NCI-H2107 treated with DMSO at 0.1 percent for 48 hours (cell line): ENCODE results near the gene PGA5.
"Not testable (repeated sequence)": the region's sequence is repeated elsewhere in the genome, so short reads cannot be mapped to it uniquely, and the experiment has no call there.

Experiments
- DNase-seq: peaks from one replicate; lab custom pipeline; 2025; ENCODE audit not compliant: unreplicated experiment; lab: John Stamatoyannopoulos, UW

Gene PGA5

DNA sequence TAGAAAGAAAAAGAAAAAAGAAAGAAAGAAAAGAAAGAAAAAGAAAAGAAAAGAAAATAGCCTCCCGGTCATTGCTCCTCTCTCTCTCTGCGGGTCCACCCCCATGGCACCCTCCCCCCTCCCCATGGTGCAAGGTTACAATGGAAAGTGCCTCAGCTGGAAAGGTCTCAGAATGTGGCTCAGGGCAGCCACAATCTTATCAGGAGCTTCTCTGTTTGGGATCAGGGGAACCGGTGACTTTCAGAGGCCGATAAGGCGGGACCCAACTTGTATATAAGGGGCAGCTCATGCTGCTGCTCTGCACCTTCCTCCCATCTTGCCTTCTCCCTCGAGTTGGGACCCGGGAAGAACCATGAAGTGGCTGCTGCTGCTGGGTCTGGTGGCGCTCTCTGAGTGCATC is at the start of gene PGA5:
PGA5 (plus strand) TSS at position 301 of the 400 bp plus-strand sequence; CDS start at position 353, 52 bp downstream.
- DNase-seq: not testable (repeated sequence)

DNA sequence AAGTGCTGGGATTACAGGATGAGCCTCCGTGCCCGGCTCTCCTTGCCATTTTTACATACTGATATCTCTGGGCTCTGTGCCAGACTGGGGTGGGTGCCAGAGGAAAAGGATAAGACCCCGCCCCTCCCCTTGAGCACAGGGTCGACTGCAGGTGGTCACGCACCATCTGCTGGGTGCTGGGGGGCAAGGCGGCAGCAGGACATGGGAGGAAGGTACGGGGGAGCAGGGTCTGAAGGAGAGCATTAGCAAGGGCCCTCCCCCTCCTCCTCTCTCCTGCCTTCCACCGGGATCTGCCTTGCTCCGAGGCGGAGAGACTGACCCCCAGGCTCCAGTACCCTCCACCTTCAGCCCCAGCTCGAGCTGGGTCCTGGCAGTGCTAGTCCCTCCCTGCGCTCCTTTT is 47.4 kb upstream of the PGA5 start:
- no peak for DNase-seq

DNA sequence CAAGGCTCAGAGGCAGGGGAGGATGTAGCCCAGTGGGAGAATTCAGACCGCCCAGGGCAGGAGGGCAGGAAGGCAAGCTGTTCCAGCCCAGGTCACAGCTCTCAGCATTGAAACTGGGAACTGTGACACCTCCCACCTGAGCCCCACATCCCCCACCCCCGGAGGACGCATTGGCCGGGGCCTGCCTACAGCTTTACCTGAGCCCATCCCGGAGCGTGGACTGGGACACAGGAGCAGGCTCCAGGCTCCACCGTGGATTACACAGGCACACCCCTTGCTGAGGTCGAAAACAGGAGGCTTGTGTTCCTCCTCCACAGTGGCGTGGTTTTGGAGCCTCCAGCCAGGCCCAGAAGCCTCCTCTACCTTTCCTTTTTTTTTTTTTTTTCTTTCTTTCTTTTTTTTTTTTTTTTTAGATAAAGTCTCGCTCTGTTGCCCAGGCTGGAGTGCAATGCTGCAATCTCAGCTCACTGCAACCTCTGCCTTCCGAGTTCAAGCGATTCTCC is 46.8 kb upstream of the PGA5 start:
- DNase-seq: no peak

DNA sequence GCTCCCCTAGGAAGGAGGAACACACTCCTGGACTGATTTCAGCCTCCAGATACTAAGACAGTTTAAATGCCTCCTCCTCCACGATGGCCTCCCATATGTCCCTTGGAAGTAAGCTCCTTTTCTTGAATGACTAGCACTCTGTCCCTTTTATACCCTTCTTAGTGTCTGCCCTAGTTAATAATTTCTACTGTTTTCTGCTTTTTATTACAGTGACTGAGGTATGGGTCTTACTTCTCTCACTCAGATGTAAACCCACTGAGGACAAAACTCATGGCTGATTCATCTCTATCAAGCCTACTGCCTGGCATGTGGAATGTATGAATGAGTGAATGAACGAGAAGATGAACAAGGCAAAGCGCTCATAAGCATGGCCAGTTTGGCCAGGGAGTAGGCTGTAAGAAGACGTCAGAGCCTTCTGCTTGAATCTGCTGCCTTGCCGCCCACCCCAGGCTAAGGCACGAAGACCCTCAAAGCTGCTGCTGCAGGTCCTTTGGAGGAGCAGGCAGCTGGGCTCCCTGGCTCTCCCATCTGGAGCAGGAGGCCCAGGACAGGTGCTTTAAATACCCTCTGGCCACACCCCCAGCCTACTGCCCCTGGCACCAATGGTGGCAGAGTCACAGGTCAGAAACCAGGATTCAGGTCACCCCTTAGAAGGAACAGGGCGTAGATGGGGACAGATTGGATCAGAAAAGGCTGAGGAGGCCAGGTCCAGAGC is 45.8 kb upstream of the PGA5 start:
- no peak for DNase-seq

DNA sequence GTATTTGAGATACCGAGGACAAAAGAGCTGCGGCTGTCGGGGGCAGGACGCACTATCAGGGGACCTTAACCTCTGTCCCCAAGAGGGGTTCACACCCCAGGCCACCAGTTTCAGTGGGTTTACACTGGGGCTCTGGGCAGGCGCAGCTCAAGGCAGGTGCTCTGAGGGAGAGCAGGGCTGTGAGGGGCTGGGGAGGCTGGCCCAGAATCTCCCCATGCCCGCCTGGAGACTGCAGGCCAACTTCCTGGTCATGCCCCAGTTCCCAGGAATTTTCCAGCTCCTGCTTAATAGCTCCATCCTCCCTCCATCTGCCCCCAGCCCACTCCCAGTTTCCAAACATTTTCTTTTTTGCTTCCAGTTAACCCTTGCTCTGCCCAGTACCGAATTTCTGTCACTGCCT is 45.3 kb upstream of the PGA5 start:
- no peak for DNase-seq

DNA sequence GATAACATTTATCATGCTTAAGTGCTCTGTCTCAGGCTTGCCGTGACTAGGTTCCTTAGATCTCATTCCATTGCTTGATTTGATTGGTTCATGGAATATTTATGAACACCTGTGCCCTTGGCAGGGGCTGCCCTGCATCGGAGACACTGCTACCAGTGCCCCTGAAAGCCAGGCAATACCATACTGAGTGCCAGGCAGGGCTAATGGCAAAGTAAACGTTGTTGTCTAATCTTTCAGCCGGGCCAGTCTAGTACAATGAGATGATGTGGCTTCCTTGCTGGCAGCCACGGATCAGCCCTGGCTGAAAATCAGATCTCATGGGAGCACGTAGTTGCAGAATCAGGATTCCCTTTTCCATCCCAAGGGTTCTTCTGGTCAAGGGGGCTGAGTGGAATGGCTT is 42.6 kb upstream of the PGA5 start:
- DNase-seq: no peak

DNA sequence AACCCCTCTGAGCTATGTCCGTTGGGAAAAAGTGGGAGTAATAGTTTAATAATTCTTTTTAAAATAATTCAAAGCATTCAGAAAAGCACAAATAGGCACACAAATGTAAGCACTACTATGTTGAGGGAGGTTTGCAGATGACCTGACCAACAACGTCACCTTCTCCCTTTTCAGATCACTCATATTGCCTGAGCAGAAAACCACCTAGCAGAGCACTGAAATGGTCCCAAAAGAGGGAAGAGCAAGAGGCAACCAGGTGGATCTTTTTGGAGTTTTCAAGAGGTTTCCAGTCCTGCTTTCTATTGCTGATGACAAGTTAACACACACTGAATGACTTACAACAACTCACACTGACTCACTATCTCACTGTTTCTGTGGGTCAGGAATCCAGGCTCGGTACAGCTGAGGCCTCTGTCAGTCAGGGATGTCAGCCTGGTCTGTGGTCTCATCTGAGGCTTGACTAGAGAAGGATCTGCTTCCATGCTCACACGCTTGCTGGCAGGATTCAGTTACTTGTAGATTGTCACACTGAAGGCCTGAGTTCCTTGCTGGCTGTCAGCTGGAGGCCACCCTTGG is 41.9 kb upstream of the PGA5 start:
- DNase-seq: no peak

DNA sequence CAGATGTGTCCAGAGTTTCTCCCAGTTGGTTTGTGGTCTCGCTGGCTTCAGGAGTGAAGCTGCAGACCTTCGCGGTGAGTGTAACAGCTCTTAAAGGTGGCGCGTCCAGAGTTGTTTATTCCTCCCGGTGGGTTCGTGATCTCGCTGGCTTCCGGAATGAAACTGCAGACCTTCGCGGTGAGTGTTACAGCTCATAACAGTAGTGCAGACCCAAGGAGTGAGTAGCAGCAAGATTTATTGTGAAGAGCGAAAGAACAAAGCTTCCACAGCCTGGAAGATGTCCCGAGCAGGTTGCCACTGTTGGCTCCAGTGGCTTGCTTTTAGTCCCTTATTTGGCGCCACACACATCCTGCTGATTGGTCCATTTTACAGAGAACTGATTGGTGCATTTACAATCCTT is 39.5 kb upstream of the PGA5 start:
- DNase-seq: no peak

DNA sequence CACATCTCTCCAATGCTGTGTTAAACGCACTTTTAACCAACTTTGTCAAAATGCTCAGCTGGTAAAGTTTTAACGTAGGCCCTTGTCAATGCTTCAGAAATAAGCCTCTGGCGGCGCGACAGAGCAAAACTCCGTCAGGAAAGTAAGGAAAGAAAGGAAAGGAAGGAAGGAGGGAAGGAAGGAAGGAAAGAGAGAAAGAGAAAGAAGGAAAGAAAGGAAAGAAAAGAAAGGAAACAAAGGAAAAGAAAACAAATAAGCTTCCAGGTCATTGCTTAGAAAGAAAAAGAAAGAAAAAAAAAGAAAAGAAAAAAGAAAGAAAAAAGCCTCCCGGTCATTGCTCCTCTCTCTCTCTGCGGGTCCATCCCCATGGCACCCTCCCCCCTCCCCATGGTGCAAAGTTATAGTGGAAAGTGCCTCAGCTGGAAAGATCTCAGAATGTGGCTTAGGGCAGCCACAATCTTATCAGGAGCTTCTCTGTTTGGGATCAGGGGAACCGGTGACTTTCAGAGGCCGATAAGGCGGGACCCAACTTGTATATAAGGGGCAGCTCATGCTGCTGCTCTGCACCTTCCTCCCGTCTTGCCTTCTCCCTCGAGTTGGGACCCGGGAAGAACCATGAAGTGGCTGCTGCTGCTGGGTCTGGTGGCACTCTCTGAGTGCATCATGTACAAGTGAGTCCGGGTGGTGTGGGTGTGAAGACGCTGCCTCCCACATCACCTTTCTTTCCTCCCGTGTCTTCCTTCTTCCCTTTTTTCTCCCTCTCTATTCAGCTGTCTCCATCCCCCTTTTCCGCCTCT is 37.8 kb upstream of the PGA5 start, which contains the start of gene PGA3:
PGA3 (plus strand) TSS at position 566 of the 797 bp plus-strand sequence; CDS start at position 616, 50 bp downstream.
- DNase-seq: not testable (repeated sequence)

DNA sequence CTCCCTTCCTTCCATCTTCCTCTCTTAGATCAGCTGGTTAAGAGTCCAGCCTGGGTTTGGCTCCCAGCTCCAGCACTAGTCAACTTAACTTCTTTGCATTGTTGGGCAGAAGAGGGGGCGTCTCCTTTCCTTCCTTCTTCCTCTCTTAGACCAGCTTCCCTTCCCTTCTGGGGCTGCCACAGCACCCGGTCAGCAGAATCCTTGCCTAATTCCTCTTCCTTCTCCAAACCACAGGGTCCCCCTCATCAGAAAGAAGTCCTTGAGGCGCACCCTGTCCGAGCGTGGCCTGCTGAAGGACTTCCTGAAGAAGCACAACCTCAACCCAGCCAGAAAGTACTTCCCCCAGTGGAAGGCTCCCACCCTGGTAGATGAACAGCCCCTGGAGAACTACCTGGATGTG is 37.1 kb upstream of the PGA5 start:
- DNase-seq: not testable (repeated sequence)

DNA sequence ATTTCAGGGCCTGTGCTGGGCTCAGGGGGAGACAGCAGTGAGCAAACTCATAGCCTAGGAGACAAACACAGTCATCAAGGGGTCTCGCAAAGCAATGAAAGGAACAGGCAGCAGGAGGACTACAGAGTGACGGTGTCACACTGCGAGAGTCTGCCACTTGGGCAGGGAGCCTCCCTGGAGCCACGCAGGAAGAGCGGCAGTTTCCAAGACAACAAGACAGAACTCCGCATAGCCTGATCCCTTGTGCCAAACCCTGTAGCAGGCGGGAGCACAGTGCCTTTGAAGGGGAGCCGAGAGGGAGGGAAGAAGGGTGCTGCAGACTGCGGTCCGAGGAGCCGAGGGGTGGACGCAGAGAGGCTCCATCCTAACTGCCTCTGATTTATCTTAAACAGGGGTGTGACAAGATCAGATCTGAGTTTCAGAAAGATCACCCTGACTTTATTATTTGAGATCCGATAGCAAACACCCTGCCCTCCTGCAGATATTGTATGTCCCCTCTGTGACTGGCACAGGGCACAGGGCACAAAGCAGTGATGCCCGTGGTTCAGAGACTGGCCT is 36.4 kb upstream of the PGA5 start:
- not testable (repeated sequence) for DNase-seq

DNA sequence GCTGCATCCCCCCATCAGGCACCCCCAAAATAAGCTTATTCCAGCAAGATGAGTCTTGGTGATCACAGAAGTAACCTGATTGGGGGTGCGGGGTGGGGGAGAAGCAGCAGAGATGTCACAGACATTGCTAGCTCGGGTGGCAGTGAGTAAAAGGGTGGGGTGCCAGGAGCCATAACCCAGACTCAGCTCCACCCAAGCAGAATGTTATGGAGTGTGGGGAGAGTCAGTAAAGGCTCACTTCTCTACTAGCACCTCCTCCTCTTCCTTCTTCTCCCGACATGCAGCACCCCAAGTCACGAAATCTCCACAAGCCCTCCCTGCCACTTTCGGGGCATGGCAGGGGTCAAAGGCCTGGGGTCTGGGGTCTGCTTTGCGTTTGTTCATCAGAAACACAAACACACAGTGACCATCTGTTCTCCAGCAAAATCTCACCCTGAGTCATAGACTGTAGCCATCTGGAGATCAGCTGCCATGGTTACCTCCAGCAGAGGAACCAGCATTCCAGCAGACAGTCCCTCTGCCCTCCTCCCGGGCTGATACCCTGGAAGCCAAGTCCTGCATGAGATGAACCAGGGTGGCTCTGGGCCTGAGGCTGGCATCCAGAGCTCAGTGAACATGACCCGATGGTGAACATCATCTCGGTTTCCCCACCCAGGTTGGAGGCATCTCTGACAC is 33.2 kb upstream of the PGA5 start:
- DNase-seq: not testable (repeated sequence)

DNA sequence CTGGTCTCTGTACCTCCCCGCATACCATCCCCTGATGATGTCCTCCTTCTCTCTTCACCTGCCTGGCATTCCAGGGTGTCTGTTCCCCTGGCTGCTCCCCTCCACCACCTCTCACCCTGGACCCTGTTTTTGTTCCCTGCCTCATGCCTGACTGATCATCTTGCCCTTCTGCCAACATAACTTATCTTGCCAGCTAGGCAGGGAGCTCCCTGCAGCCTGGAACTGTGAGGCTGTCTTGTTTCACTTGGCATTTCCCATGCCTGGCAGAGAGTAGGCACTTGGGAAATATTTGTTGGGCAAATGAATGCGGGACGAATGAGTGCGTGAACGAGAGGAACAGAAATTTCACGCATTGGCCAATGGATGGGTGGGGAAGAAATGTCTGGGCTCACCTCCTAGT is 30.3 kb upstream of the PGA5 start:
- not testable (repeated sequence) for DNase-seq

DNA sequence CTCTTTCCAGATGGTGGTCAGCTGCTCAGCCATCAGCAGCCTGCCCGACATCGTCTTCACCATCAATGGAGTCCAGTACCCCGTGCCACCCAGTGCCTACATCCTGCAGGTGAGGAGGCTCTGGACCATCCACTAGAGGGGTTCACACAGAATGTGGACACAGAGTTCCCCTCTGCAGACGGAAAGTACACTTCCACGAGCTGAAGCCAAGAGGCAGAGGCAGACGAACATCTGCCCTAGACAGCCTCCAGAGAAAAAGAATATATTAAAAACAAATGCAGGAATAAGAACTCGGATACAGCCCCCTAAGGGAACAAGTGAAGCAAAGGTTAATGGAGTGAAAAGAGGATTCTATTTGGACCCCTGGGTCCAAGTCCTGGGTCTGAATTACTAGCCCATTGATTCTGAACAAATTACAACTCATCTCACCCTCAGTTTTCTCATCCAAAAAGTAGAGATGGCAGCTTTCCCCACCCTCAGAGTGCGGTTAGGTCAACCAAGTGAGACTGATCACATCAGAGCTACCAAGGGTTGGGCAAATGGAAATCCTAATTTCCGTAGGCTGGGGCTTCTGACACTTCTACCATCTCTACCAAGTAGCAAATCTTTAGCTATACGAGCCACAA is 29.5 kb upstream of the PGA5 start:
- not testable (repeated sequence) for DNase-seq

DNA sequence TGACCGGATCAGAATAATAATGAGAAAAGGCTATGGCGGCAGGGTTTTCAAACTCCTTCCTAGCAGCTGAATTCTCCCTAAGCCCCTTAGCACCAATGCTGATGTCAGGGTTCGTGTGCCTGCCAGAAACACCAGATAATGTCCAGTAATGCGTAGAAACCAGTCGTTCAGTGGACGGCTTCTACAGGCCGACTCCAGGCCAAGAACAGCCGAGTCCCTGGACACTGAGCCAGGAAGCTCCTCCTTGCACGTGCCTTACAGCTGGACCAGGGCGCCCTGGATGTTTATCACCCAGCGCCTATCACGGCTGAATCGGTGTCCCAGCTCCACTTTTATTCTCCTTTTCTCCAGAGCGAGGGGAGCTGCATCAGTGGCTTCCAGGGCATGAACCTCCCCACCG is 28.8 kb upstream of the PGA5 start:
- not testable (repeated sequence) for DNase-seq

DNA sequence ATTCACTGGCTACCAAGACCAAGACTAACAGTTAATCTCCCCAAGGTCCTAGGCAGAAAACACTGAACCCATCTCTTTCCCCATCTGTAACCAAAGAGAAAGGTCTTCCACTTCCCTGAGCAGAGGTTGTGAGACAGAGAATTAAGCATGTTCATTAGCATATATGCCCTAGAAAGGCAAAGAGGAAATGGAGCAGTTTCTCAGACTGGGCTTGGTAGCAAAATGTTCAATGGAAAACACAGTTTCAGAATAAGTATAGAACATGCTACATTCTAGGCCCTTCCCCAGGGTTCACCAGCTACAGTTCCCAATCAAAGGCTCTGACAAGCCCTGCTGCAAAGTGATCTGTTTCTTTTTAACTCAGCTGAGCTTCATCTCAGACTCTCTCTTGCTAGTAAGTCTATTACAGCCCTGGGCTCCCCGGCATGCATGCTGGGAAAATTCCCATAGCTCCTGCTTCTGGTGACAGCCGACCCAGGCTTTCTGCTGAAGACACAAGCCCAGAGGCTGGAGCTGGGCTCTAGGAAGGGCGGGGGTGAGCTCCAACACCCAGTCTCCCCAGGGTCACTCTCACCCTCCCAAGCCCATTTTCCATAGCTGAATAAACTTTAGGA is 27.2 kb upstream of the PGA5 start:
- not testable (repeated sequence) for DNase-seq

DNA sequence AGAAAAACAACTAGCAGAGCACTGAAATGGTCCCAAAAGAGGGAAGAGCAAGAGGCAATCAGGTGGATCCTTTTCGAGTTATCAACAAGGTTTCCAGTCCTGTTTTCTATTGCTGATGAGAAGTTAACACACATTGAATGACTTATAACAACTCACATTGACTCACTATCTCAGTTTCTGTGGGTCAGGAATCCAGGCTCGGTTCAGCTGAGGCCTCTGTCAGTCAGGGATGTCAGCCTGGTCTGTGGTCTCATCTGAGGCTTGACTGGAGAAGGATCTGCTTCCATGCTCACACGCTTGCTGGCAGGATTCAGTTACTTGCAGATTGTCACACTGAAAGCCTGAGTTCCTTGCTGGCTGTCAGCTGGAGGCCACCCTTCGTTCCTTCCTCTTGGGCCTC is 22.7 kb upstream of the PGA5 start:
- DNase-seq: not testable (repeated sequence)

DNA sequence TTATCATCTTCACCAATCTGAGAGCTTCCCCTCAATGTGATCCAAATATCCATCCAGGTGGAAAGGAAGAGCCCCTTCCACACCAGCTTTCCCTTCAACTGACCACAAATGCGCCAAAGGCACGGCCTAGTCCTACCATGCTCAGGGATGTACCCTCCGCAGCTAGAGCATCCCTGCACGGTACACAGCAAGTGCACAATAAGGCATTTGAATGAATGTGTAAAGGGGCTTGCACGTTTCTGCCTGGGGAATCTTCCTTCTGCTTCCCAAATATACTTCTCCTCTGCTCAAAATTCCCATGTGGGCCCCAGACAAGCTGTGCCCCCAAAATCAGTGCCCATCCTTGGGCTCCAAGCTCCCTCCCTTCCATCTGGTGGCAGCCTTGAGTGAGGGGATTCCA is 22.0 kb upstream of the PGA5 start:
- not testable (repeated sequence) for DNase-seq

DNA sequence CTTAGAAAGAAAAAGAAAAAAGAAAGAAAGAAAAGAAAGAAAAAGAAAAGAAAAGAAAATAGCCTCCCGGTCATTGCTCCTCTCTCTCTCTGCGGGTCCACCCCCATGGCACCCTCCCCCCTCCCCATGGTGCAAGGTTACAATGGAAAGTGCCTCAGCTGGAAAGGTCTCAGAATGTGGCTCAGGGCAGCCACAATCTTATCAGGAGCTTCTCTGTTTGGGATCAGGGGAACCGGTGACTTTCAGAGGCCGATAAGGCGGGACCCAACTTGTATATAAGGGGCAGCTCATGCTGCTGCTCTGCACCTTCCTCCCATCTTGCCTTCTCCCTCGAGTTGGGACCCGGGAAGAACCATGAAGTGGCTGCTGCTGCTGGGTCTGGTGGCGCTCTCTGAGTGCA is 18.9 kb upstream of the PGA5 start, which contains the start of gene PGA4:
PGA4 (plus strand) TSS at position 301 of the 400 bp plus-strand sequence; CDS start at position 355, 54 bp downstream.
- DNase-seq: not testable (repeated sequence)

DNA sequence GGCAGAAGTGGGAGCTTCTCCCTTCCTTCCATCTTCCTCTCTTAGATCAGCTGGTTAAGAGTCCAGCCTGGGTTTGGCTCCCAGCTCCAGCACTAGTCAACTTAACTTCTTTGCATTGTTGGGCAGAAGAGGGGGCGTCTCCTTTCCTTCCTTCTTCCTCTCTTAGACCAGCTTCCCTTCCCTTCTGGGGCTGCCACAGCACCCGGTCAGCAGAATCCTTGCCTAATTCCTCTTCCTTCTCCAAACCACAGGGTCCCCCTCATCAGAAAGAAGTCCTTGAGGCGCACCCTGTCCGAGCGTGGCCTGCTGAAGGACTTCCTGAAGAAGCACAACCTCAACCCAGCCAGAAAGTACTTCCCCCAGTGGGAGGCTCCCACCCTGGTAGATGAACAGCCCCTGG is 18.3 kb upstream of the PGA5 start:
- DNase-seq: not testable (repeated sequence)
